Tibial nerve (tissue), 4 donors: ENCODE measurements around the gene RFK. TPM values are rescaled to one million over a fixed set of nuclear protein-coding genes. Genes with fewer than 3 reads are reported as not detected.
A peak's percentile ranks its signal among the peaks of the same experiment; 100 is the strongest.

ENCODE experiments used
- DNase-seq, 2 donors: peaks; one replicate each; pipeline ENCODE4 v3.0.0-alpha.2; 2019; ENCODE audit warnings: low spot score in 2 of 2
- H3K27ac ChIP-seq, 4 donors: fragments of 200-600 bp; sonication (generic) in 3 of 4; one replicate each; pipeline ENCODE4 v1.5.1; 2017 to 2019; ENCODE audit warnings: mild to moderate bottlenecking in 1 of 4
- H3K27me3 ChIP-seq, 2 donors: fragments of 200-600 bp; sonication (generic) in 1 of 2; one replicate each; pipeline versions ENCODE4 v1.5.1 to v1.6.0; 2017 to 2019
- H3K36me3 ChIP-seq, 3 donors: fragments of 200-600 bp; sonication (generic); one replicate each; pipeline ENCODE4 v1.5.1; 2018 to 2019
- H3K4me1 ChIP-seq, 4 donors: fragments of 200-600 bp; sonication (generic) in 3 of 4; one replicate each; pipeline ENCODE4 v1.5.1; 2017 to 2019
- H3K4me3 ChIP-seq, 4 donors: fragments of 200-600 bp; sonication (generic) in 3 of 4; one replicate each; pipeline ENCODE4 v1.5.1; 2017 to 2019; ENCODE audit warnings: mild to moderate bottlenecking in 1 of 4, moderate library complexity in 1 of 4
- H3K9me3 ChIP-seq, 4 donors: fragments of 200-600 bp; sonication (generic) in 3 of 4; one replicate each; pipeline ENCODE4 v1.5.1; 2017 to 2019
- EP300 ChIP-seq, 2 donors: sonication (generic); formaldehyde crosslinking; IDR thresholded peaks; one replicate each; pipeline ENCODE4 v1.6.1; 2017; ENCODE audit warnings: antibody characterized with exemption in 2 of 2, mild to moderate bottlenecking in 1 of 2
- POLR2A ChIP-seq, 2 donors: fragments of 450-650 bp; IDR thresholded peaks; one replicate each; pipeline ENCODE4 v1.6.1; 2017; ENCODE audit warnings: antibody characterized with exemption in 2 of 2, mild to moderate bottlenecking in 2 of 2, moderate library complexity in 2 of 2
- WGBS, 2 donors: methylation state at CpG; one replicate each; pipeline ENCODE4 v1.1.5; 2018; 5-methylcytosine and 5-hydroxymethylcytosine counted together
- total RNA-seq, 4 donors: library from RNA; depleted of rRNA; stranded (reverse); fragments of >200 nt; gene quantifications; one replicate each; pipeline ENCODE4 v1.1.0, GENCODE V29; 2016
- TF ChIP-seq, protein P1 (sequence below), 5 experiments: fragments of 200-600 bp in 3 of 5; fragments of 450-650 bp in 2 of 5; sonication (generic) in 3 of 5; IDR thresholded peaks; one replicate each; pipeline ENCODE4 v1.5.1; 2016 to 2019; ENCODE audit warnings: antibody characterized with exemption in 5 of 5, mild to moderate bottlenecking in 3 of 5, moderate library complexity in 2 of 5

RFK gene
- total RNA-seq, 4 donors from 2014 or later = 8.8 to 11.4 (median 9.9) TPM

DNA sequence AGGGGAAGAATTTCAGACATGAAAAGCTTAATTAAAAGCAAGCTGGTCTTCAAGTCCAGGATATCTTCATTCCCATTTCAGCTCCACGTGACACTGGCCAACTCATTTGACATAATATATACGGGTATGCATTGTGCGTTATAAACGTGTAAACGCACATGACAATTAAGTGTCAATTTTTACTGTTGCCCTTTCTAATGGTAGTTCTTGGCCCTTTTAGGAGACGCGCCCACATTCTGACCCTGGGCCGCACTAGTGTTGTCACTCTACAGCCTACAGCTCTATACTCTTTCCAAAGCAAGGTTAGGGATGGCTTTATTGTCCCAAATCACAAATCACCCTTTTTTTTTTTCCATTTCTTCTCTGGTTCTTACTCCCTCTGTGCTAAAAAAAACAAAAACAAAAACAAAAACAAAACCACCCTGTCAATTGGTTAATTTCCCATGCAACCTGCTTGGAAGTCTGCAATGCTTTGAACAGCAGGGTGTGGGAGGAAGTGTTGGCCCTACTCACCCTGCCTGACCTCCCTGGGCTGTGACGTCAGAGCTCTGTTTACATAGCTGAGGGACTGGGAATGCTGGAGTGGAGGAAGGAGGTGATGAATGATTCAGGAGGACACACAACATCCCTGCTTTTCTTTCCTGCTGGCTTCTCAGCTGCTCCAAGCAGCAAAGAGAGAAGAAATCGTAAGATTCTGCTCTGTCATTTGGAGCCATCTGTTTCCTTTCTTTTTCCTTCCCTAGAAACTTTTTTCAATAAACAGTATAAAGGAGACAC is 19.3 kb downstream of the RFK start:
- WGBS, 2 donors = 65 to 71% methylated on average over 10 of the region's 10 CpGs
- Histone ChIP-seq H3K4me1 (peaks cover 0 to 41% (median 4%) of the 10 kb centered on the region in 4 donors), H3K4me3 (no peak overlapping the region), H3K27me3 (no peaks in the 10 kb centered on the region), H3K27ac (peak overlapping the region in 1 of 4 donors; percentile 13), H3K9me3 (no peaks in the 10 kb centered on the region), H3K36me3 (no peaks in the 10 kb centered on the region)
- DNase-seq = peak; percentile 62 to 78
- TF ChIP-seq POLR2A (IDR thresholded peaks at IDR 0.05) (no peak), EP300 (IDR thresholded peaks at IDR 0.05) (peak in 1 of 2 donors; percentile 76)

DNA sequence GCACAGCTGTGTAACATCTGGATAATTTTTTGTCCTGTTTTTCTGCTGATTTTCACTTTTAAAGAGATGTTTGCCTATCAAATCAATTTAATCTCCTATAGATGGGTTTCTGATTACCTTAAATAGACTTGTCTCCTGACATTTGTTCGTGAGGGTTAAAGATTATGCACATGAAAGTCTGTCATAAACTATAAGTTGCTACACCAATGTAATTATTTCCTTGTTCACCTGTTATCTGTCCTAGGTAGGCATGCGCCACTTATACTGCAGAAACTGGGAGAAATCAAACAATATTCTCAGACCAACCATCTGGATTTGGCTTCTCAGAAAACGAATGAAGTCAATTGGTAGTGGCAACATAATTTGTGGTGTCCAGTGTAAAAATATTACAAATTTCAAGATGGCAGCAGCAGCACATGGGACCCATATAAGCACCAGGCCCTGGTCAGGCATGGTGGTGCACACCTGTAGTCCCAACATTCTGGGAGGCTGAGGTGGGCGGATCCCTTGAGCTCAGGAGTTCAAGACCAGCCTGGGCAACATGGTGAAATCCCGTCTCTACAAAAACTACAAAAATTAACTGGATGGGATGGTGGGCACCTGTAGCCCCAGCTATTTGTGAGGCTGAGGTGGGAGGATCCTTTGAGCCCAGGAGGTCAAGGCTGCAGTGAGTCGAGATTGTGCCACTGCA is 20.3 kb downstream of the RFK start:
- Histone ChIP-seq H3K27ac (peak overlapping the region in 1 of 4 donors; percentile 13), H3K4me3 (no peak overlapping the region), H3K9me3 (no peaks in the 10 kb centered on the region), H3K36me3 (no peaks in the 10 kb centered on the region), H3K4me1 (peaks cover 0 to 47% (median 4%) of the 10 kb centered on the region in 4 donors), H3K27me3 (no peaks in the 10 kb centered on the region)
- 76 to 81% methylated on average over 6 of the region's 6 CpGs for WGBS, 2 donors
- TF ChIP-seq, protein P1, sequence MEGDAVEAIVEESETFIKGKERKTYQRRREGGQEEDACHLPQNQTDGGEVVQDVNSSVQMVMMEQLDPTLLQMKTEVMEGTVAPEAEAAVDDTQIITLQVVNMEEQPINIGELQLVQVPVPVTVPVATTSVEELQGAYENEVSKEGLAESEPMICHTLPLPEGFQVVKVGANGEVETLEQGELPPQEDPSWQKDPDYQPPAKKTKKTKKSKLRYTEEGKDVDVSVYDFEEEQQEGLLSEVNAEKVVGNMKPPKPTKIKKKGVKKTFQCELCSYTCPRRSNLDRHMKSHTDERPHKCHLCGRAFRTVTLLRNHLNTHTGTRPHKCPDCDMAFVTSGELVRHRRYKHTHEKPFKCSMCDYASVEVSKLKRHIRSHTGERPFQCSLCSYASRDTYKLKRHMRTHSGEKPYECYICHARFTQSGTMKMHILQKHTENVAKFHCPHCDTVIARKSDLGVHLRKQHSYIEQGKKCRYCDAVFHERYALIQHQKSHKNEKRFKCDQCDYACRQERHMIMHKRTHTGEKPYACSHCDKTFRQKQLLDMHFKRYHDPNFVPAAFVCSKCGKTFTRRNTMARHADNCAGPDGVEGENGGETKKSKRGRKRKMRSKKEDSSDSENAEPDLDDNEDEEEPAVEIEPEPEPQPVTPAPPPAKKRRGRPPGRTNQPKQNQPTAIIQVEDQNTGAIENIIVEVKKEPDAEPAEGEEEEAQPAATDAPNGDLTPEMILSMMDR (IDR thresholded peaks at IDR 0.05) = no peak
- TF ChIP-seq EP300 (IDR thresholded peaks at IDR 0.05) = no peak
- no peak for TF ChIP-seq POLR2A (IDR thresholded peaks at IDR 0.05)
- DNase-seq = no peak

DNA sequence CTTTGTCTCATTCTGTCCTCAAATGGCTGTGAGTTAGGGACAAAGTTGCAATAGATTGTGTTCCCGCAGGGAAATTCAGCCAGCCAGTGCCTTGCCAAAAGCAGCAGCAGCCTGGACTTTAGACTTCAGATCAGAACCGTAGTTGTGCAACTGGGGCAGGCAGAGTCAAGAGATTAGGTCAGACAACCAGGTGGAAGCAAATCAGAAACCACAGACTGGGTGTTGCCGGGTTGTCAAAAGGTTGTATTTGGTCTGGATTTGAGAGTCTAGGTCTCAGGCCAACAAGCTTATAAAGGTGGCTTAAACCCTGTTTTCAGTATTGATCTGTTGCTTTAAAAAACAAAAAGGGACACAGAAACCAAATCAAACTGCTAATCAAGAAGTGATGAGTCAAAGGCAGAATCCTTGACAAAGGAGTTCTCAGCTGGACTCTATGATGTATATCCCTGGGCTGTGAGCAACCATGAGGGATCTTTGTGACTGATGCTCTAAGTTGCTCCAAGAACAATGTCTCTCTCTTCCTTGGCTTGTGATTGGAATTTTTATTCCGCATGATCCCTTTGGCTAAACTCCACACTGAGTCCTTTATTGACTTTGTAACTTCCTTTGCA is 20.9 kb downstream of the RFK start:
- Histone ChIP-seq H3K36me3 (no peaks in the 10 kb centered on the region), H3K9me3 (no peaks in the 10 kb centered on the region), H3K27me3 (no peaks in the 10 kb centered on the region), H3K4me3 (no peak overlapping the region), H3K4me1 (peaks cover 0 to 47% (median 4%) of the 10 kb centered on the region in 4 donors), H3K27ac (peak overlapping the region in 1 of 4 donors; percentile 62)
- WGBS, 2 donors = 23 to 36% methylated on average over 4 of the region's 4 CpGs
- DNase-seq = peak; percentile 57 to 61
- TF ChIP-seq POLR2A (IDR thresholded peaks at IDR 0.05) (no peak), EP300 (IDR thresholded peaks at IDR 0.05) (peak in 1 of 2 donors; percentile 78)
- TF ChIP-seq, protein P1 (IDR thresholded peaks at IDR 0.05) = no peak

DNA sequence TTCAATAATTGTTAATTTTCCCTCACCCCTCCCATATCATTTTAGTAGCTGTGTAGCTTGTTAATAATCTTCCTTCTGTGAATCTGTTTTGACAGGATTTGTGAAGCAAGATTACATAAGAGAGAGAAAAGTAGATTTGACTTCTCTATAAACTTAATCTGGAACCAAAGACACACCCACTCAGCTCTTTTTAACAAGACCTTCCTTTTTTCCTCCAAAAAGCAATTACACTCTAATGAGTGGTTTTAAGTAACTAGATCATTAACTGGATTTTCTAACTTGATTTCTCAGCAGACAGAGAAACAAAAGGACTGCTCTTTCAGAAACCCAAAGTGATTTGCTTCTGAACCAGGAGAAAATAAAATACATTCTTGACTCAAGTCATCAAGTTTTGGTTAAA is 21.9 kb downstream of the RFK start:
- TF ChIP-seq POLR2A (IDR thresholded peaks at IDR 0.05) (no peak), EP300 (IDR thresholded peaks at IDR 0.05) (no peak)
- TF ChIP-seq, protein P1 (IDR thresholded peaks at IDR 0.05) = no peak
- no peaks in the 10 kb centered on the region for H3K27me3 ChIP-seq
- H3K36me3 ChIP-seq = no peaks in the 10 kb centered on the region
- H3K27ac ChIP-seq = no peak overlapping the region
- peaks cover 0 to 47% (median 4%) of the 10 kb centered on the region in 4 donors for H3K4me1 ChIP-seq
- DNase-seq = no peak
- H3K4me3 ChIP-seq = no peak overlapping the region
- no peaks in the 10 kb centered on the region for H3K9me3 ChIP-seq

DNA sequence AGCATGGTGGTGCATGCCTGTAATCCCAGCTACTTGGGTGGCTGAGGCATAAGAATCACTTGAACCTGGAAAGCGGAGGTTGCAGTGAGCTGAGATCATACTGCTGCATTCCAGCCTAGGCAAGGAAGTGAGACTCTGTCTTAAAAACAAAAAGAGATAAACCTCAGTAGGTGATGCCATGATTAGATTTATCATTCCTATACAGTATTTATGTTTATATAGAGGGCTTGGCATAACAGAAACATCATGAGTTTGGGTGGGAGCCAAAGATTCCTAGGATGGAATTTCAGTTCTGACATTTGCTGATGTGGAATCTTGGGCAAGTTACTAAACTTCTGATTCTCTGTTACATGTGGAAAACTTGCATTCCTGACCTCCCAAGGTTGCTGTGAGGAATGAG is 22.3 kb downstream of the RFK start:
- TF ChIP-seq POLR2A (IDR thresholded peaks at IDR 0.05) = no peak
- TF ChIP-seq, protein P1 (IDR thresholded peaks at IDR 0.05) = no peak
- no peak for TF ChIP-seq EP300 (IDR thresholded peaks at IDR 0.05)

More for the DNA sequence above, 22.3 kb downstream of the RFK start:
- H3K4me1 ChIP-seq = peaks cover 0 to 47% (median 4%) of the 10 kb centered on the region in 4 donors
- no peaks in the 10 kb centered on the region for H3K9me3 ChIP-seq
- DNase-seq = no peak
- H3K27me3 ChIP-seq = no peaks in the 10 kb centered on the region
- H3K36me3 ChIP-seq = no peaks in the 10 kb centered on the region
- H3K4me3 ChIP-seq = no peak overlapping the region
- no peak overlapping the region for H3K27ac ChIP-seq
- WGBS, 2 donors = 74 to 80% methylated on average over 1 of the region's 1 CpG
